ENCODE measurements around the gene TMEM242. TPM values are rescaled to one million over a fixed set of nuclear protein-coding genes. Genes with fewer than 3 reads are reported as not detected.

Gene TMEM242
- total and polyA plus RNA-seq, 2 of the 8 experiments (the other 6 are each of a cell fraction or from before 2014, with no cell fraction given) = 2.4 to 9.0 TPM

GRCh38 chr6:157282284-157282683 is 41.0 kb downstream of the TMEM242 start:
- Histone ChIP-seq H3K27me3 (replicated peaks in 1 of 4; ENCODE audit: control insufficient read depth in 3 of 4, extremely low read depth in 1 of 4, insufficient read depth in 3 of 4, low read length in 3 of 4) (no peaks in the 10 kb centered on the region), H2BK5ac (ENCODE audit: low read depth, low read length) (no peak overlapping the region), H3K23ac (ENCODE audit: insufficient read length) (no peak overlapping the region), H3K79me1 (ENCODE audit: low read depth, low read length) (no peaks in the 10 kb centered on the region), H2BK20ac (ENCODE audit: low read length) (no peak overlapping the region), H2BK15ac (ENCODE audit: low read length) (no peak overlapping the region), H4K91ac (replicated peaks; ENCODE audit: insufficient read length, low read length) (no peak overlapping the region), H2BK12ac (ENCODE audit: low read depth, low read length) (peak overlapping the region; percentile 60; the same call in 1 of the 2 replicates), H3K4me1 (replicated peaks in 1 of 4; ENCODE audit: control insufficient read depth in 3 of 4, insufficient read depth in 4 of 4, low read length in 3 of 4) (peaks cover 0 to 3% (median 0%) of the 10 kb centered on the region in 4 experiments; a peak in 1 of 7 replicates), H3K4ac (replicated peaks; ENCODE audit: insufficient read length, low read depth, low read length) (no peak overlapping the region), H2AFZ (ENCODE audit: low read length) (no peak overlapping the region), H3K23me2 (ENCODE audit: low read depth, low read length) (no peaks in the 10 kb centered on the region), H3K4me2 (ENCODE audit: insufficient read depth in 1 of 2, low read depth in 2 of 2, low read length in 2 of 2) (no peak overlapping the region), H3K14ac (ENCODE audit: insufficient read length) (no peak overlapping the region), H3K4me3 (ENCODE audit: extremely low read depth in 1 of 4, insufficient read depth in 2 of 4, low read depth in 3 of 4, low read length in 4 of 4) (no peak overlapping the region), H4K8ac (ENCODE audit: extremely low read depth, insufficient read depth, low read length) (no peak overlapping the region), H3K9ac (replicated peaks in 1 of 4; ENCODE audit: extremely low read depth in 1 of 4, low read depth in 3 of 4, low read length in 3 of 4) (no peak overlapping the region), H2AK5ac (ENCODE audit: low read depth, low read length) (0 out of 2 replicates have a peak overlapping the region, but pooled peaks have one; percentile 13), H3K79me2 (ENCODE audit: control insufficient read depth in 1 of 2, insufficient read depth in 2 of 2, low read length in 2 of 2) (no peaks in the 10 kb centered on the region), H3K56ac (replicated peaks; ENCODE audit: insufficient read length, low read depth, low read length) (no peak overlapping the region), H3K36me3 (ENCODE audit: control insufficient read depth in 2 of 4, insufficient read depth in 4 of 4, low read length in 3 of 4) (no peaks in the 10 kb centered on the region), H2BK120ac (replicated peaks; ENCODE audit: low read depth, low read length) (no peak overlapping the region), H4K5ac (ENCODE audit: insufficient read length, low read depth, low read length) (no peak overlapping the region), H4K20me1 (replicated peaks in 1 of 2; ENCODE audit: control insufficient read depth in 1 of 2, insufficient read depth in 2 of 2, low read length in 2 of 2) (no peaks in the 10 kb centered on the region), H3K18ac (ENCODE audit: extremely low read depth, low read length) (no peak overlapping the region), H3K27ac (ENCODE audit: low read depth, low read length) (no peak overlapping the region), H3K9me3 (ENCODE audit: insufficient read depth in 2 of 2, low read depth in 1 of 2, low read length in 1 of 2) (no peaks in the 10 kb centered on the region)
- POLR2A ChIA-PET (ENCODE audit: partially characterized antibody) = no interaction called here
- DNase-seq (ENCODE audit: low read depth in 1 of 2, low spot score in 2 of 2) = no peak
- TF ChIP-seq JUN (IDR thresholded peaks at IDR 0.05; ENCODE audit: low read depth, low read length) (no peak), CTCF (IDR thresholded peaks at IDR 0.05; ENCODE audit: control extremely low read depth in 1 of 3, insufficient read depth in 1 of 3, low read depth in 1 of 3, low read length in 3 of 3) (no peak)
- whole genome bisulfite sequencing, 2 experiments (ENCODE audit: extremely low coverage in 1 of 2, insufficient coverage in 1 of 2, insufficient read length in 1 of 2, insufficient replicate concordance in 2 of 2, low coverage in 1 of 2, low lambda C conversion rate in 2 of 2, missing lambda C conversion rate in 1 of 2) = 91% methylated on average over 7 of the region's 7 CpGs; no CpG with 5 or more reads in 1 of the 2 experiments
- CTCF ChIA-PET (ENCODE audit: partially characterized antibody) = interaction anchor here (0.7 to 2.6 kb wide), 7 partner anchors 8 to 769 kb away, joined by 3 to 10 read pairs (median 4); no protein-coding TSS in a partner anchor
- FAIRE-seq = no peak

Measured in H1 (cell line).